Forelimb muscle (tissue), 1 donor: Measurements from ENCODE around the gene AMZ2. TPM values are rescaled to one million over a fixed set of nuclear protein-coding genes. Genes with fewer than 3 reads are reported as not detected.
"Not testable (repeated sequence)": the region's sequence is repeated elsewhere in the genome, so short reads cannot be mapped to it uniquely, and the experiment has no call there.

Experiments used
- DNase-seq: peaks from one replicate; pipeline ENCODE4 v3.0.0-alpha.2; 2013; ENCODE audit warnings: low read depth
- polyA plus RNA-seq: library from polyadenylated mRNA; unstranded; fragments of 120-200 nt; gene quantifications from one replicate; pipeline ENCODE4 v1.2.1, GENCODE V29; 2013; ENCODE audit not compliant: insufficient read length

AMZ2 gene
- polyA plus RNA-seq, 1 donor, result 63.5 TPM

- DNase-seq, result no peak
Observed at GRCh38 chr17:68249354-68249765, 1.5 kb downstream of the AMZ2 start.

DNA sequence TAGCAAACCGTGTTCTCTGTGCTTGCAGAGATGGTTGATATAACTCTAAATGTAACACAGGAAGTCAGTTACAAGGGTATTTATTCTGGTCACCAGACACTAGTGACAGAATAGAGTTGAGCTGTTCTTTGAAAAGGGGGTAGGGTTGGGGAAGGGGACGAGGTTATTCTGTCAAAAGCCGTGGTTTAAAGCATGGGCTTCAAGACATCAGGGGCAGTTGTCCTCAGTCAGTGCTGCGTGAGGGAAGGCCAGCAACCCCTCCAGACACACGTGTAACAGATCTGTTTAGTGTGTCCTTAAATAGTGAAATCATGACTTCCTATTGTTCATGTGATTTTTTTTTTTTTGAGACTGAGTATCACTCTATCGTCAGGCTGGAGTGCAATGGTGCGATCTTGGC lies 5.6 kb downstream of the AMZ2 start:
- not testable (repeated sequence) for DNase-seq

DNA sequence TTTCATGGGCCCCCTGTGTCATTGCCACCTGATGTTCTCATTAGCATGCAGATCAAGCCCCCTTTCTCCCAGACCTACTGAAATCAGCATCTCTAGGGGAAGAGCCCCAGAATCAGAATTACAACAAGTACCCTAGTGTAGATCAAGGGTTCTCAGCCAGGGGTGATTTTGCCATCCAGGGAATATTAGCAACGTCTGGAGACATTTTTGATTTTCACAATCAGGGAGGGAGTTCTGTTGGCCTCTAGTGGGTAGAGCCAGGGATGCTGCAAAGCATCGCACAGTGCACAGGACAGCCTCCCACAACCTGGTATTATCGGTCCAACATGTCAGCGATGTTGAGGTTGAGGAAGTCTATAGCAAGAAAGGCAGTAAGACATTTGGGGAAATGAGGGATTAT lies 7.3 kb downstream of the AMZ2 start:
- no peak for DNase-seq

GRCh38 chr17:68255731-68256538 lies 8.1 kb downstream of the AMZ2 start:
- DNase-seq, result no peak

DNA sequence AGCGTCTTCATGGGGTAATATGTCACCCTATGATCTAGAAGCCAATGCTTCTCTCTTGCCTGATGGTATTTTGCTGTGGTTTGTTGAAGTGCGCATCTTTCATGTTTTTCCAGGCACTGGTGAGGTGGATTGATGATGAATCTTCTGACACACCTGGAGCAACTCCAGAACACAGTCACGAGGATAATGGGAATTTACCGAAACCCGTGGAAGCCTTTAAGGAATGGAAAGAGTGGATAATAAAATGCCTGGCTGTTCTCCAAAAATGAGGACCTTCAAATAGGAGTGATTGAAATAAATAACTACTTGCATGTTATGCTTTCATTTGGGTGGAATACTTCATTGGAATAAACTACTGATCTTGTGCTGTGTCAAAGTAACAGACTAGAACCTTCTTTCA lies 8.9 kb downstream of the AMZ2 start:
- not testable (repeated sequence) for DNase-seq

DNA sequence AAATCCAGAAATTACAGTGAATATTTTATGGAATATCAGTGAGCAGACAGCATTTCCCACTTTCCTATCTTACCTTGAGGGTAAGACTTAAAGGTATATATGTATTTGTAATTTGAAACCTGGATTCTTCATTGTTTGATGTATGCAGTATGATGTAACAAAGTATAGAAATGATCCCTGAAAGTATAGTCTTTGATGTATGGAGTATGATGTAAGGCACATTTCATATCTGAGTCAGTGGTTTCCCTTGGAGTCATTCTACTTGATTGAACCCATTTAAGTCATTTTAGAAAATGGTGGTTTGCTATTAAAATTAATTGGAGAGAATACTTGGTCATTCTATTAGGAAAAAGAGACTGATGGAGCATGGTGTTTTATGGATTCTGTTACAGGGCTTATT lies 10.1 kb downstream of the AMZ2 start:
- no peak for DNase-seq

DNA sequence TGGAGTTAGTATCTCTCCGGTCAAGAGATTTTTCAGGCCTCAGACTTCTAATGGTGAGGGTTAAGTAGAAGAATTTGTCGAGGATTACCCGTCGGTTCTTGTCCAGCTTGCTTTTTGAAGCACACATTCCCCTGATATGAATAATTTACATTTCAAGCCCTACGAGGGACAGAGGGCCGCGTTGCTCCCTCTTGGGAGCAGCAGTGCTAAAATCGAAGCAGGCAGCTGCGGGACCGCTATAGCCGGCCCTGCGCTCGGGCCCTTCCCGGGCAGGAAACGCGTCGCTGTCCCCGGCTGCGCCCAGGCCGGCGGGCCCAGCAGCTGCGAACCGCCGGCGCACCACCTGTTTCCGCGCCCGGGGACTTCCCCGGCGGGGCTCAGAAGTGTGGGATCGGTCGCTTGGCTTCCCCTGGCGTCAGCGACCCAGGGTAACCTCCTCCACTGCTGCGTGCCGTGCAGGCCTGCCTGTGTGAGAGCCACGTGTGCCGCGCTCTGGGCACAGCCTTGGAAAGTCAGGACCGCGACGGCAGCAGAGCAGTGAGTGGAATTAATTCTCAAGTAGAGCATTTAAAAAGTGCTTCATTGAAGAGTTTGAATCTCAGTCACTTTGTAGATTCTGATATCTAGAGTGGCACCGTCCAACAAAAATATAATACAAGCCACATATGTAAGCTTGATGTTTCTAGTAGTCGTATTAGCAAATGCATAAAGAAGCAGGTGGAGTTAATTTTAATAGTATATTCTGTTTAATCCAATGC lies 11.2 kb downstream of the AMZ2 start:
- DNase-seq, result not testable (repeated sequence)

GRCh38 chr17:68259648-68259951 lies 11.8 kb downstream of the AMZ2 start:
- DNase-seq, result not testable (repeated sequence)

DNA sequence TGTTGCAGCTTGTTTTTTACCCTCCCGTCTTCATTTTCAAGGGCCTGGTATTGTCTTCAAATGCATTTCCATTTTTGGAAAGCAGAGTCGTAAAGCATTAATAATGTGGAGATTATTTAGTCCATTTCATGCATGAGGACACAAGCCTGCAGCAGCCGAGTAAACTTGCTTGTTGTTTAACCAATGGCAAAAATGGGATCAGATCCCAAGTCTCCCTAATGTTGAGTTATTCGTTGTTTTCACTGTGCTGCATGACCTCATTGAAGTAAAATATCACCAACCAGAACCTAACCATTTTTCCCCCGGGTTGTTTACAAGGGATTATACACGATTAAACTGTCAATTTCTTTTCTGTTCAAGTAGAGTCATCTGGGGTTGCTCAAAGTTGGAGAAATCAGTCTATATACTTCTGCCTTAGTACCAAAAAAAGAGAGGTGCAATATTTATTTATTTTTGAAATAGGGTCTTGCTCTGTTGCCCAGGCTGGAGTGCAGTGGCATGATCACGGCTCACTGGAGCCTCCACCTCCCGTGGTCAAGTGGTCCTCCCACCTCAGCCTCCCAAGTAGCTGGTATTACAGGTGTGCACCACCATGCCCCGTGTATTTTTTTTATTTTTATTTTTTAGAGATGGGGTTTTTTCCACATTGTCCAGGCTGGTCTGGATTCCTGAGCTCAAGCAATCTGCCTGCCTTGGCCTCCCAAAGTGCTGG lies 12.4 kb downstream of the AMZ2 start:
- no peak for DNase-seq

DNA sequence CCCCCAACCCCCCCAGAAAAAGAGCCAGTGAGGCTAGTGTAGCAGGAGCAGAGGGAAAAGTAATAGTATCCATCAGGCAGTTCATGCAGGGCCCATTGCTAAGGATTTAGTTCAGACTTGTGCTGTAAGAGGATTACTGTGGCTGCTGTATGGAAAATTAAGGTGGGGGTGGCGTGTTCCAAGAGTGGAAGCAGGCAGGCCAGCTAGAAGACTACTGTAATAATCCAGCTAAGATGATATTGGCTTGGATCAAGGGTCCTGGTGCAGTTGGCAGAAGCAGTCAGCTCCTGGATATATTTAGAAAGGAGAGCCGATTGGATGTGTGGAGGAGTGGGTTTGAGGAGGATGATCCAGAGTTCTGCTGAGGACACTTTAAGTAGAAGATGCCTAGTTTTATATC lies 14.6 kb downstream of the AMZ2 start:
- not testable (repeated sequence) for DNase-seq

GRCh38 chr17:68263101-68263681 lies 15.3 kb downstream of the AMZ2 start:
- DNase-seq, result not testable (repeated sequence)

- DNase-seq, result not testable (repeated sequence)
Observed at GRCh38 chr17:68265833-68266232, 18.0 kb downstream of the AMZ2 start.

DNA sequence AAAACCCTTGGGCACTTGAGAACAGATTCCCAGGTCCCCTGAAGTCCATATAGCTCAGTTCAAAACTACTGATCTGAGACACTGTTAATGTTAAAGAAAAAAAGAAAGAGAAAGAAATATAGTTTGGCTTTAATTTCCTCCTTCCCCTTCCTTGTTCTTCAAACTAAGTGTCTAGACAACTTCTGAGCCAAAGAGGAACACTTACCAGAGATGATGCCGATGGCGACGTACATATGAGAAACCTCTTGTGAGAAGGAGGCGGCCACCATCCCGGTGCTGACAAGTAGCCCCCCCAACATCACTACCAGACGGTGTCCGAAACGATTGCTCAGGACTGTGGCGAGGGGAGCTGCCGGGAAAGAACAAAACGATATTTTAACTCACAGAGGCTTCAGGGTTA lies 25.9 kb downstream of the AMZ2 start:
- no peak for DNase-seq

- not testable (repeated sequence) for DNase-seq
Observed at GRCh38 chr17:68276339-68276738, 28.5 kb downstream of the AMZ2 start.

DNA sequence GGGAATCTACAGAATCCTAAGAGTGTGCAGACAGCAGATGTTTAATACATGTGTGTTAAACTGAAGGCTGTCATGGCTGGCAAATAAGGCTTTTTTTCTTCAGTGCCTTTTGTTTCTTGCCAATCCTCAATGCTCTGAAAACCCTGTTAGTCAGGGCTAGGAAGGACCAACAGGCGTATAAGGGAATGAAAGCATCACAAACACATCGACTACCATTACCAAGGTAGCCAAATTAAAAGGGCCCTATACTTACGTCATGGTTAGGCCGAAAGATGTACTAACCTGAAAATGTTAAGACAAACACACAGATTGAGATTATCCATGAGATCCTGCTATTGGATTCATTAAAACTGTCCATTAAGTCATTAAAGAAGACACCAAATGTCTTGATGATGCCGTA lies 30.0 kb downstream of the AMZ2 start:
- no peak for DNase-seq

GRCh38 chr17:68281965-68282364 lies 34.1 kb downstream of the AMZ2 start:
- DNase-seq, result not testable (repeated sequence)

- DNase-seq, result no peak
Observed at GRCh38 chr17:68288375-68288774, 40.5 kb downstream of the AMZ2 start.

DNA sequence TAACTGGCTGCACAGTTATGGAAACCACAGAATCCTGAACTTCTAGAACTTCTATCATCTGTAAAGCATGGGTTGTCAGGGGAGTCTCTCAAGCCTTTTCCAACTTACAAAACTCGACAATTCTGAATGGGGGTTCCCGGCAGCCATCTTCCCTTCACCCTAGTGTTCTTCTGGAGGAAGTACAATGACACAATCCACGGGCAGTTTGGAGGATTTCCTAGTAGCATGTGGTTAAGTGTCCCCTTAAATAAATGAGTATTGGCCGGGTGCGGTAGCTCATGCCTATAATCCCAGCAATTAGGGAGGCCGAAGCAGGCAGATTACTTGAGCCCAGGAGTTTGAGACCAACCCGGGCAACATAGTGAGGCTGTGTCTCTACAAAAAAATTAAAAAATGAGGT lies 41.0 kb downstream of the AMZ2 start:
- no peak for DNase-seq

DNA sequence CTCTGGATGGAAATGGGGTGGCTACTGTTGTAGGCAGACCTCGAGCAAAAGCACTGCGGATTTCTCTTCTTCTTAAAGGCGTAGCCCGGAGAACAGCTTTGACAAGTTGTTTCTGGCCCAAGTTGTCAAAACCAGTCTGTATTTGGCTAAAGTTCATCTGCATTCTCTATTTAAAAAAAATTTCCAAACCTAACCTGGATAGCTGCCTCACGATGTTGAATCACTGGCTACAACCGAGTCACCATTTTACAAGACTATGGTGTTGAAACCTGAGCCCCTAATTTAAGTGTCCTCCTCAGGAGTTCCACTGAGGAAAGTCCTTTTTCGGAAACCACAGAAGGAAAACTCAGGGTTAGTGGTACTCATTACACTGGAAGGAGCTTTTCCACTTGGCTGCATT lies 41.6 kb downstream of the AMZ2 start:
- DNase-seq, result no peak

DNA sequence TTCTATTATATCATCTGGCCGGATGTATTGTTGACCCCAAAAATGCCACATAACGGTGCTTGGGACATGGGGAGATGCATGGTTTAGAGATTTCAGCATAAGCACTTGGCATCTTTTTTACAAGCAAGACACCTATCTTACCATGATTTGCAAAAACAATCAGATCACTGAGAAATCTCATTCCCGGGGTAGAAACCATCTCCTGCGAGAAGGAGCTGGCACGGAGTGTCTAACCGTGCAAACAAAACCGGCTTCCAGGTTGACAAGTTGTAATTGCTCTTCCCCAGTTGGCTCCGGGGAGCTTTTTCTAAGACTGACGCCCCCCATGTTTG lies 42.1 kb downstream of the AMZ2 start:
- DNase-seq, result no peak

GRCh38 chr17:68290268-68290954 lies 42.6 kb downstream of the AMZ2 start:
- no peak for DNase-seq
